ENCODE data around the gene AP2B1.
A peak's percentile ranks its signal among the peaks of the same experiment; 100 is the strongest.
"Not testable (repeated sequence)": the region's sequence is repeated elsewhere in the genome, so short reads cannot be mapped to it uniquely, and the experiment has no call there.

AP2B1 gene

DNA sequence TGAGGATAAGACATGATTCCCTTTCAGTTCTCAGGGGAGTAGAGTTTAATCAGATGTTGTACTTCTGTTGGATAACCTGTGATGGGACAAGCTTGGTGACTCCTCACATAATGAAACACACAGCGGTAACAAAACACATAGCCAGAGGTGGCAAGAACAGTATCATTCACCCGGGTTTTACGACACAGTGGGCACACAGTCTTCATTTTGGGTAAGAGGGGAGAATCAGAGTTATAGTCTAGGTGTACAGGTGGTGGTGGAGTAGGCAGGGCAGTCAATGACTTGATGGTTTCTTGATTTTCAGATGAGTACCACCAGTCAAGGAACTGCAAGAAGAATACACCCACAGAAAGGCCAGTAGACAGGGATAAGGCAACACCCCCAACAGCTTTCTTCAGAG lies 11.4 kb upstream of the AP2B1 start:
- FAIRE-seq, result no peak

DNA sequence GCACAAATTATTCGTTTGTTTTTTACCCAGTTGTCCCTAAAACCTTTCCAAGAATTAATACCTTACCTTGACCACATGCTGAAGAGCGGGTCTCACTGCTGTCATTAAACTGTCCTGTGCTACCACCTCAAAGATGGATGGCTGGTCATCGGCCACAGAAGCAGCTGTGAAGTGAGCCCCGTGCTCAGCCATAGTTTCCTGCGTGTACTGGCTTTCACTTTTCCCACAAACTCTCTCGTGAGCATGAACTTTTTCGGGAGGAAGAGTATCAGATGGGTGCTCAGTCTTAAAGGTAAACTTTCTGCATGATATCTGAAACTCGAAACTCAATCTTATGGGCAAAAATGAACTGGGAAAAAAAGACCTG lies 9.3 kb upstream of the AP2B1 start:
- FAIRE-seq (no peak), DNase-seq (ENCODE audit: low spot score) (no peak)

More for the DNA sequence above, 11.4 kb upstream of the AP2B1 start:
- no peak for DNase-seq (ENCODE audit: low spot score)

DNA sequence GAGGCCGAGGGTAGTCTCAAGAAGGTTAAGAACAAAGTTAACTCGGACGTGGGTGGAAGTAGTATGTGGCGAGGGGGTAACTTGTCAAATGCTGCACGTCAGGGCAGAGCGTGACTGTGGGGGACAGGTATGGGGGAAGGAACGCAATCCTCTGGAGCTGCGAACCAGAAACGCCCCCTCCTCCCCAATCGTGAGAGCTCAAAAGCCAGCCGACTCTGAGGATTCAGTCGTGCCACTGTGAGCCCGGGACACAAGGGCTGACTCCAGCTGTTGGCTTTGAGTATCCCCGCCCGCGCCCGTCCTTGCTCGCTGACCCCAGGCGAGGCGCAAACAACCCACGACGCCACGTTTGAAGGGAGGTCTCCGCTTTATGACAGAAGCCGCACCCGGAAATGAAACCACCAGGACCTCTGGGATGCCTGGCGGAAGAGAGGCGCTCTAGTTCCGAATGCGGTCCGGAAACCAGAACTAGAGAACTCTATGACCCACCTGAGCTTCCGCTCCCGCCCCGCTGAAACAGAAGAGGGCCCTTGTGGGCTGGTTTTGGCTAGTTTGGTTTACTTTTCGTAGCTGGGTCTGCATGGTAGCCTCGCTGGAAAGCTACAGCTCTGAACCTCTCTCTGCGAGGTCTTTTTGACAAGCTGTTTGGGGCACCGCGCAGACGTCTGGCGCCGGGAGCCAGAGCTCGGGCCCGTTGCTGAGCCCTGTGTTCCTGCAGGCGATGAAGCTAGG lies 8.8 kb upstream of the AP2B1 start, which contains the start of gene PEX12:
PEX12 (minus strand) TSS at position 375 of the 732 bp plus-strand sequence. CDS start 550 bp downstream, outside the sequence.
- DNase-seq (ENCODE audit: low spot score), result peak; percentile 89
- no peak for FAIRE-seq

DNA sequence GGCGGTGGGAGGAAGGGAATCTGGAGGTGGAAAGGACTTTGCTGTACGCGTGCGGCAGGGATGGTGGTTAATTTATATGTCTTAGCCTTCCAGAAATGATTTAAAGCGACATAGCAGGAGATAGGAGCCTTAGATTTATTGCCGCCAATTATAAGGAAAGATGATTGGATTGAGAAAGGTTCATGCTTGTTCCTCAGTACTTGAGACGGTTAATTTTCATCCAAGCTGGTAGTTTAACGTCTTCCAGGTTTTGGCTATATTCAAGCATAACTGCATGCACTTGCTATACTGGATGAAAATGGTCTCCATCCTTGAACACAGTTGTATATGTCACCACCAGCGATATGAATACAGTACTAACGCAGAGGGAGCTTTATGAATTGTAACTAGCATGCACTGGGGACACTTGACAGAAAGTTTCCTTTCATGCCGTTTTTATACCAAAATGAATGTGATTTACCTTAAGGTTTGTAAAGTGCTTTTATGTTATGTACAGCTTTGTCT lies 8.1 kb upstream of the AP2B1 start:
- FAIRE-seq (no peak), DNase-seq (ENCODE audit: low spot score) (no peak)

DNA sequence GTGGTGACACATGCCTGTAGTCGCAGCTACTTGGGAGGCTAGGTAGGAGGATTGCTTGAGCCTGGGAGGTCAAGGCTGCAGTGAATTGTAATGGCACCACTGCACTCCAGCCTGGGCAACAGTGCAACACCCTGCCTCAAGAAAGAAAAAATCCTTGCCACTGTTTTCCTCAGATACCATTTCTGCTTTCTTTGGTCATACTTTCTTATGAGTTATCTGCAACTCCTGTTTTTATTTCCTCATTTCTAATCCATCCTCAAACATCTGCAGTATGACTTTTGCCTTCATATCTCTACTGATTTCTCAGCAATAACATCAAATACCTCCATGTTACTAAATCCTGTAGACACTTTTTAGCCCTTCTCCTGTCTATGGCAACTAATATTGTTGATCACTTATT lies 3.1 kb upstream of the AP2B1 start:
- DNase-seq (ENCODE audit: low spot score) (no peak), FAIRE-seq (no peak)

DNA sequence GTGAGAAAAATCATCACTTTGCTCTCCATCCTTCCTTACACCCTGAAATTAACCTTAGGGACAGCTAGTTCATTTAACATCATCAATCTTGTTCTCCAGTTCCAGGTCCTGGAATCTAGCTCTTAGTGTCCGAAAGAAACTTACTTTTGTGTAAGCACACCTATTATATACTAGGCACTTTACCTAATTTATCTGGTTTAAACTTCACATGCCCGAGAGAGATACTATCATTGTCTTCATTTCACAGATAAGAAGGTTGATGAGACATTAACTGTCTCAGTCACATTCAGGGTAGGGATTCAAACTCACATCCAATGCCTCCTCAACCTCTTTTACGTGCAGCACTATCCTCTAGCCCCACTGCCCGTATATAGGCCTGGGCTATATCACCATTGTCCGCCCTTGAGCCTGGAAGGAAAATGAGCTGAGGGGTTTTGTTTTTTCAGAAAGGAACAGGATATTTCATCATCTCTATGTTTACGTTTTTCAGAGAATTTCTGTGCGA lies 501 bp upstream of the AP2B1 start:
- FAIRE-seq (peak; percentile 9), DNase-seq (ENCODE audit: low spot score) (no peak)

DNA sequence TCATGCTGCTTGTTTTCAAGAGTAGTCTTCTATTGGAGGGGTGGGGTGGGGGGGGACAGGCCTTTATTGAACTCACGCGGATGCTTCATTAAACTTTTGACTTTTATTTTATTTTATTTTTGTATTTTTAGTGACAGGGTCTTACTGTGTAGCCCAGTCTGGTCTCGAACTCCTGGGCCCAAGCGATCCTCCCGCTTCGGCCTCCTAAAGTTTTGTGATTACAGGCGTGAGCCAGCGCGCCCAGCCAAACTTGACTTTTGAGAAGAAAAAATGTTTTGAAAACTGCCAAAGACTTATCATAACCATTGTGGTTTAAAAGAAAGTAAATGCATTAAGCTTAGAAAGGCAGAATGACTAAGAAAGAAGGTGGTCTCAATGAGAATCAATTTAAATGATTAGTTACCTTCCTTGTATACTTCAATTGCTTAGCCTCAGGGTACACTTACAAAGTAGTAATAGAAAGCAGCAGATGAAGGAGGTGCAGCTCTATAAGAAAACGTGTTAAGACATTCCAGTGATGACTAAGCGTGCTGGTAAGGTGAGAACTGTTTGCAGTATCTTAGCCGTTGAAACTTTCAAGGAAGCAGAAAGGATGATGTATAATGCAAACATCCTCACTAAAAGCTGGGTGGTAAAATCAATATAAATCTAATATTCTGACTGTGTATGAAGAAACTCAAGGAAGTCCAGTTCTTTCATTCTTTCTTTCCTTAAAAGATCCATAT lies 1.2 kb downstream of the AP2B1 start:
- FAIRE-seq, result no peak
- peak; percentile 44 for DNase-seq (ENCODE audit: low spot score)

DNA sequence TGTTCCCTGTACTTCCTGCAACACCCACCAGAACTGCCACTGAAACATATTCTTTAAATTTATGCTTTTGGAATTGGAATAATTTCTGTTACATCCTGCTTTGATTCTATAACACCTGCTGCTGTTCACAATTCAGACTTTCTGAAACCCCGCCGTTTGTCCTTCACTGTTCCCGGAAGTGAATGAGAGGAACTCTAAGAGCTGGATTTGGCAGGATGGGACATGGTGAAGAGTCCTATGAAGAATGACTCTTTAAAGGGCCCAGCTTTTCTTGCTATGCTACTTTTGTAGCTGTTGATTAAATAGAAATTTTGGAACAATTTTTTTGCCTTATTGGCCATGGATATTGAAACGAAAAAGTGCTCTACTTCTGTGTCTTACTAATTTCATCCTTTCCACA lies 8.9 kb downstream of the AP2B1 start:
- FAIRE-seq, result no peak

DNA sequence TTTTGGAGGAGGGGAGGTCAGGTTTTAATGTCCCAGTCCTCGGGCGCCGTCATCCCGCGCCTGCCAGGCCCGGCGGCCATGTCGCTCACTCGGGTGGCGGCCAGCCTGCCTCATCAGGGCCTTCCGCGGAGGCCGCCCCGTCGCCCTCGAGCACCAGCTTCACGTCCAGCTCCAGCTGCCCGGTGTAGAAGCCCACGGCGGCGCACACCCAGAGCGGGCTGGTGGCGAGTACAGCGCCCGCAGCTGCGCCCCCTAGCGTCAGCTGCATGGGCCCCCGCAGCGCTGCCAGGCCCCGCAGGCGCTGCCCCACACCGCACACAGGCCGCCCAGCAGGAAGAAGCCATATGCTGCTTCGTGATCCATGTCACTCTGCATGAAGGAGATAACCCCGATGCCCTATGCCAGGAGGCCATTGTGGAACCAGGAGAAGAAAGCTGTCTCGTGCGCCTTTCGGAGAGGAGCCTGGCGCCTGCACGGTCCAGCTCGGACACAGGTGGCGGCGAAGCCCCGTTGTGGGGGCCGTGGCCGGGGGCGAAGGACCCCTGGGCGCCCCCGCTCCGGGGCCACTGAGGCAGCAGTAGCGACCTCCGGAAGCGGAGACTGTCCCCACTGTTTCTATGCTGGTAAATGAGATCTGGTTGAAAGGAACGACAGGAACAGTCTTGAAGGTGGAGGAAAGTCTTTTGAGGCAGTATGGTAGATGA lies 9.6 kb downstream of the AP2B1 start:
- FAIRE-seq, result no peak
- no peak for DNase-seq (ENCODE audit: low spot score)

More for the DNA sequence above, 8.9 kb downstream of the AP2B1 start:
- no peak for DNase-seq (ENCODE audit: low spot score)

DNA sequence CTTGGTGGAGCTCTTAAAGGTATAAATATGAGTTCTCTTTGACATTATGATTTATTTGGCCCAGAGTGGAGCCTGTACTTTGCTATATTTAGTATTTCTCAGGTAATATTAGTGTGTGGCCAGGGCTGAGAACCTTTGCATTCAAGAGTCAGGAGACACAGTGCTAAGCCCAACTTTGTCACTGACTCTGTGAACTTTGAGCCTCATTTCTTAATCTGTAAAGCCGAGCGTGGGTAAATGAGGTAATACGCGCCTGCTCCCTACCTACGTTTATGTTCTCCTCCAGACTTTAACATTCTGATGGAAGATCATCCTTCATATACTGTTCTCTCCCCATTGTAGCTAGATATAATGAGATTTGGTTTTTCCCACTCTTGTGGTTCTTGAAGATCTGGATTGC lies 10.5 kb downstream of the AP2B1 start:
- no peak for DNase-seq (ENCODE audit: low spot score)
- FAIRE-seq, result no peak

DNA sequence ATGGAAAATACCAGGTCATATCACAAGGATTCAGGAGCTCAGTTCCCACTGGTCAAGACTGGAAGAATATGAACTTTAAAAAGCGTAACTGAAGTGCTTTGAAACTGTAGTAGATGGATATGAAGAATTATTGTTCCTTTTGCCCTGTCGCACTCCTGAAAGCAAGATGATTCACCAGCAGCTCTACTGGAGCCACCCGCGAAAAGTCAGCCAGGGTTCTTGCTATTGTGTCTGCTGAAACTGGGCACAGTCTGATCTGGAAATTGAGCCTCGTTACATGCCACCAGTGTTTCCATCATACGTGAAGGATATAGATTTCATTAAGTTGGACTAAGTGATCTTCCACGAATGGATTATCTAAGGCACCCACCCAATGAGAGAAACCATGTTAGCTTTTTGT lies 16.6 kb downstream of the AP2B1 start:
- FAIRE-seq (no peak), DNase-seq (ENCODE audit: low spot score) (no peak)

DNA sequence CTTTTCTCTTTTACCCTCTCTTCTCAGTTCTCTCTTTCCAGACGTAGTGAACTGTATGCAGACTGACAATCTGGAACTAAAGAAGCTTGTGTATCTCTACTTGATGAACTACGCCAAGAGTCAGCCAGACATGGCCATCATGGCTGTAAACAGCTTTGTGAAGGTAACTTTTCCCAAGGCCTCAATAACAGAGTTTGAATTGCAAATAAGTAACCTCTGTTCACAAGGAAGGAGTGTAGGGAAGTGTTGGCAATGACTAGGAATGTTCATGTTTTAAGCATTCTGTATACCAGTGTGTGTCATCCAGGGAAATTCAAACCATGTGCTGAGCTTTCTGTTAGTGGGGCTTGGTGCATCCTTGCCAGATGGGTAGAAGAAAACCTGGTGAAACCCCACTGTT lies 18.6 kb downstream of the AP2B1 start:
- DNase-seq (ENCODE audit: low spot score), result no peak
- FAIRE-seq, result no peak

DNA sequence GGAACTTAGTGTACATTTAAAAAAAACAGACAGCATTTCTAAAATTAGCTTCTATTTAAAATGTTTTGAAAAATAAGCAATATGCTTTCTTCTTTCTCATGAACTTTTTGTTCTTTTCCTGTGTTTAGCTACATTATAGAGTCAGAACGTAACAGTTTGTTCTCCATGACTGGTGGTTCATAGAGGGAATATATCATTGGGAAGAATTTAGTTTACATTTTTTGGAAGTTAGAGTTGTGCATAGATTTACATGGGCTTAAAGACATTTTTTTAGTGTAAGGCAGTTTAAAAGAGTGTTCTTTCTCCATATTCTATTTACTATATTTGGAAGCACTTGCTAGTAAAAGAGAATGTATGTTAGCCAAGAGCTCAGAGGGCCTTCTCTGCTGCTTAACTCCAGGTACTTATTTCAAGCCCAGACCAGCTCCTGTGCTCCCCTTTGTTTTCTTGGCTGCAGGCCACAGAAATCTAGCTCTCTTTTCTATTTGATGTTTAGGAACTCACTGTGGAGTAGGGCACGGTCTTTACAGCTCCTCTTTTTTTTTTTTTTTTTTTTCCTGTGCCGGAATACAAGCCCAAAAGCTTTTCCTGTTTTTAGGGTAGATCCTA lies 20.2 kb downstream of the AP2B1 start:
- FAIRE-seq (no peak), DNase-seq (ENCODE audit: low spot score) (no peak)

DNA sequence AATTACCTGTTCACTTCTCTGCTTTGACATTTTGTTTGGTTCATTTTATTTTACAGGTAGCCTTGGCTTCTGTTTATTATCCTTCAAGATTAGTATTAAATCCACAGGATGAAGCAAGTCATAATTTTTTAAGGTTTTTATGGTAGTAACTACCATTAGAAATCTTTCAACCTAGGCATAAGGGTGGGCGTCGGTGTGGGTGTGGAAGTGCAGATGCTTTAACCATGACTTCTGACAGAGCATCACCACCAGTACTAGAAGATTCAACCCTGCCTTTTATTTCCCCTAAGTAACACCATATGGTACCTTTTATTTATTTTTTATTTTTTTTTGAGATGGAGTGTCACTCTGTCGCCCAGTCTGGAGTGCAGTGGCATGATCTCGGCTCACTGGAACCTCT lies 22.7 kb downstream of the AP2B1 start:
- FAIRE-seq (no peak), DNase-seq (ENCODE audit: low spot score) (no peak)

DNA sequence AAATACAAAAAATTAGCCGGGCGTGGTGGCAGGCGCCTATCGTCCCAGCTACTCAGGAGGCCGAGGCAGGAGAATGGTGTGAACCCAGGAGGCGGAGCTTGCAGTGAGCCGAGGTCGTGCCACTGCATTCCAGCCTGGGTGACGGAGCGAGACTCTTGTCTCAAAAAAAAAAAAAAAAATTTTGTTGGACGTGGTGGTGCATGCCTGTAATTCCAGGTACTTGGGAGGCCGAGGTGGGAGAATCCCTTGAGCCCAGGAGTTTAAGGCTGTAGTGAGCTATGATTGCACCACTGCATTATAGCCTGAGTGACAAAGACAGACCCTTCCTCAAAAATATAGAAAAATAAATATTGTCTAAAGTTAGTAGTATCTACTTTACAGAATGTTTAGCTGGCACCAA lies 23.6 kb downstream of the AP2B1 start:
- not testable (repeated sequence) for DNase-seq (ENCODE audit: low spot score); FAIRE-seq

DNA sequence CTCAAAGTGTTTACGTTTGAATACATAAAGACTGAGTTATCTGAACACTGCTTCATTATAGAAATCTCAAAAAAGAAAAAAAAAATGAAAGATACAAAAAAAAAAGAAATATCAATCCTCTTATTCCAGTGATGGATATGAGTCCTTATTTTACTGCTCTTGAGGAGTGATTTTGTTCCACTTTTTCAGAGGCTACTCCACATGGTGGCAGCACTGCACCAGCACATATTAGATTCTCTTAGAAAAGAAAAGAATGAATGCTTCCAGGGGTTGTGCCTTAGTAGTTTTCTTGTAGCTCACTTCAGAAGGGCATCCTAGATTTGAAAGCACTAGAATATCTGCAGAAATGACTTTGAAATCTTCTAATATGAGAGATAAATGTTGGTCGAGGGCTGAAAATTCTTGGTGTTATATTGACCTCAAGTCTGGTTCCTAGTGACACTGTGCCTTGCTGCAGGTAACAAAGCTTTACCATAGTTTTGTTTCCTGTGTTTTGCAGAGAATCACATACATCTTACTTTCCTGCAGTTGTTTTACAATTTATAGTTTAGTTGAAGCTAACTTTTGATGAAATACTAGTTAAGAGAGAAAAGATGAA lies 25.9 kb downstream of the AP2B1 start:
- FAIRE-seq (no peak), DNase-seq (ENCODE audit: low spot score) (peak; percentile 25)

DNA sequence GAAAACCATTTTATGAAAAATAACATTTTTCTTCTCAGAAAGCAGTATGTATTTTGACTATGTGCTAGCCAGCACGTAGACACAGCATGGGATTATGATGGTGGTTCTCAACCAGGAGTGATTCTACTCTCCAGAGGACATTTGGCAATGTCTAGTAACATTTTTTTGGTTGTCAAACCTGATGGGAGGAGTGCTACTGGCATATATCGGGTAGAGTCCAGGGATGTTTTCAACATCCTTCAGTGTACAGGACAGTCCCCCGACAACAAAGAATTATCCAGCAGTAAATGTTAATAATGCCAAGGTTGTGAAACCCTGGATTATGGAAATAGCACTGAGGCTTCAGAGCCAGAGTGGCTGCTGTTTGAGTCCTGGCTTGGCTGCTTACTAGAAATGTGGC lies 27.7 kb downstream of the AP2B1 start:
- FAIRE-seq (no peak), DNase-seq (ENCODE audit: low spot score) (no peak)

DNA sequence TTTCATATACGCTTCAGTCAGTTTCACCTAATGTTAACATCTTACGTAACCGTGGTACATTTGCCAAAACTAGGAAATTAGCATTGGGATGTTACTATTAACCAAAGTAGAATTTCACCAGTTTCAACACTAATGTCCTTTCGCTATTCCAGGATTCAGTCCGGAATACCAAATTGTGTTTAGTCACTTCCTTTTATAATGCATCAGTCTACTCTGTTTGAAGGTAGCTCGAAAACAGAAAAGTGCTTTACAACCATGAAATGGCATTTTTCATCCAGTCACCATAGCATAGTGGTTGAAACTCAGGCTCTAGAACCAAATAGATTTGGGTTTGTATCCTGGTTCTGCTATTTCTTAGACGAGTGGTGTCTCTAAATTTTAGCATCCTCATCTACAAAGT lies 29.4 kb downstream of the AP2B1 start:
- no peak for FAIRE-seq
- no peak for DNase-seq (ENCODE audit: low spot score)

DNA sequence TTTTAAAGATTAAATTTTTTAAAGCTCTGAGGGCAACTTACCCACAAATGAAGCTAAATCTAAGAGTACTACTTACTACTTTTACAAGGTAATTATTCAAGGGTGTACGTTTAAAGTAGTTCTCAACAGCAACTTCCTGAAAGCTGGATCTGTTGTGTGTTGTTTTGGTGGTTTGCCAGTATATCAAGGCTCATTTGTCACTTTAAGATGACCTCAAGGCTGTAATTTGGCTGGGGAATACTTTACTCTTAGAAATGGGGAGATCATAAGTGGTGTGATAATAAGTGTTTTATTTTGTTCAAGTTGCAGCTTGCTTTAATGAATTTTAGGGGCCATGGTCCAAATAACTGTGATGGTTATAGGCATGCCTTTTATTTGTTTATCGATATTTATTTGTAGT lies 30.4 kb downstream of the AP2B1 start:
- DNase-seq (ENCODE audit: low spot score), result no peak
- FAIRE-seq, result no peak

DNA sequence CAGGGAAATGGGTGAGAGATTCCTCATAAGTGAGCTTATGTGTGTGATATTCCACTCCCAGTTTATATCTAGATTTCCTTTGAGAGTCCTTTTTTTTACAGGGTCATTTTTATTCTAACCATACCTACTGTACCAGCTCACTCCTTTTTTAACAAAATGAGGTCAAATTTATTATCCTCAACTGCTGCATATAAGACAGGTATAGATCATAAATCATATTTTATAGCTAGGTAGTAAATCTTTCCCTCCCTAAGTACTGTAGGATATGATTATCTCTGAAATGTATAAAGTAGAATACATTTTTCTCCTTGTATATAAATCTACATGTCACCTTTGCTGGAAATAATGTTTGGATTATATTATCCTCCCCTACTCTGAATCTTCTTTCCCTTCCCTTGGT lies 31.5 kb downstream of the AP2B1 start:
- FAIRE-seq (no peak), DNase-seq (ENCODE audit: low spot score) (no peak)

DNA sequence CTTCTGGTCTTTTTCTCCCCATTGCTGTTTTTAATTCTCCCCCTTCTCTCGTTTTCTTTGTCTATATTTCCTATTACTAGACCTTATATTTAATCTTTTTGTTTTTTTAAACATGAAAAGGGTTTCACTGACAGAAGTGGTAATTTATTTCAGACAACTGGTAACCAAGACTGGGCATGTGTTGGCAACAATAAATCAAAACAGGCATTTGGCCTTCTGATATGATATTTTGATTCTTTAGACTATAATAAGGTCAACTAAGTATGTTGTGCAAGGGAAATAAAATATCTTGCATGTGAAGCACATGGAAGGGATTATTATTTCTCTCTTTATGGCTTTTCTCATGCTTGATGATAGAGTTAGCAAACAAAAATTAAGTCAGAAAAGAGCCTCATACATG lies 34.6 kb downstream of the AP2B1 start:
- DNase-seq (ENCODE audit: low spot score) (no peak), FAIRE-seq (no peak)

Data from urothelium cell line (cell line).